ENCODE data around the gene NANOS3. TPM values are rescaled to one million over a fixed set of nuclear protein-coding genes. Genes with fewer than 3 reads are reported as not detected.

NANOS3 gene
- total and polyA plus RNA-seq, 2 of the 13 experiments (the other 11 are each of a cell fraction or from before 2014, with no cell fraction given), result 0.21 TPM; not detected in 1

- TF ChIP-seq HMGXB3 (CRISPR knock-in tag; IDR thresholded peaks at IDR 0.05; ENCODE audit: borderline replicate concordance), result peak; percentile 67; the same call in 1 of the 2 replicates
- TF ChIP-seq ATF7 (IDR thresholded peaks at IDR 0.05), result no peak
- no peak for TF ChIP-seq ATF7 (CRISPR knock-in tag; IDR thresholded peaks at IDR 0.05)
- no peak for TF ChIP-seq SALL2 (CRISPR knock-in tag; IDR thresholded peaks at IDR 0.05)
- peak; percentile 32 for TF ChIP-seq TEAD3 (CRISPR knock-in tag; optimal IDR thresholded peaks at IDR 0.05; ENCODE audit: borderline replicate concordance)
- no peak for TF ChIP-seq GABPA (IDR thresholded peaks at IDR 0.05; ENCODE audit: low read depth, low read length)
- peak; percentile 22; the same call in 1 of the 2 replicates for TF ChIP-seq GABPA (CRISPR knock-in tag; IDR thresholded peaks at IDR 0.05; ENCODE audit: low read depth)
- no peak for TF ChIP-seq PLRG1 (conservative IDR thresholded peaks at IDR 0.05)
- no peak for TF ChIP-seq ZNF629 (CRISPR knock-in tag; conservative IDR thresholded peaks at IDR 0.05)
- peak; percentile 63; the same call in 1 of the 2 replicates for TF ChIP-seq ZNF335 (CRISPR knock-in tag; IDR thresholded peaks at IDR 0.05)
- TF ChIP-seq RERE (CRISPR knock-in tag; IDR thresholded peaks at IDR 0.05; ENCODE audit: low read depth), result no peak
- peak; percentile 69; the same call in 1 of the 2 replicates for TF ChIP-seq TOPORS (CRISPR knock-in tag; IDR thresholded peaks at IDR 0.05)
- no peak for TF ChIP-seq MLLT10 (CRISPR knock-in tag; IDR thresholded peaks at IDR 0.05)
- TF ChIP-seq MAF1 (CRISPR knock-in tag; IDR thresholded peaks at IDR 0.05; ENCODE audit: borderline replicate concordance), result no peak
- TF ChIP-seq ZNF275 (CRISPR knock-in tag; IDR thresholded peaks at IDR 0.05; ENCODE audit: borderline replicate concordance), result 0 out of 2 replicates have a peak, but pooled peaks have one; percentile 47
- no peak; the same call in 1 of the 2 replicates for TF ChIP-seq RFXAP (CRISPR knock-in tag; IDR thresholded peaks at IDR 0.05; ENCODE audit: borderline replicate concordance)
- TF ChIP-seq RFXANK (CRISPR knock-in tag; IDR thresholded peaks at IDR 0.05), result no peak
- no peak for TF ChIP-seq SRSF9 (IDR thresholded peaks at IDR 0.05; ENCODE audit: borderline replicate concordance, insufficient read depth, low read depth, low read length, poor library complexity, severe bottlenecking)
- peak; percentile 80 for TF ChIP-seq ZNF331 (CRISPR knock-in tag; IDR thresholded peaks at IDR 0.05)
Observed at GRCh38 chr19:13880059-13881043, 3.4 kb downstream of the NANOS3 start (continued).

Measured in HepG2 (cell line).